GM23338 (cell line): ENCODE measurements around the gene LIMA1. TPM values are rescaled to one million over a fixed set of nuclear protein-coding genes. Genes with fewer than 3 reads are reported as not detected.

Experiments
- ATAC-seq: fragments of 200-7000 bp; cut with Tn5 transposase; 3 replicates; pipeline ENCODE4 v1.9.1; 2020
- DNase-seq: peaks from one replicate; pipeline ENCODE4 v3.0.0-alpha.2; 2015; ENCODE audit warnings: low spot score
- H2AFZ ChIP-seq: fragments of 200-600 bp; sonication (generic); 2 replicates; pipeline ENCODE4 v1.8.0; 2016; ENCODE audit warnings: antibody characterized with exemption, mild to moderate bottlenecking, moderate library complexity
- H3F3A ChIP-seq: fragments of 200-600 bp; sonication (generic); replicated peaks from 2 replicates; pipeline ENCODE4 v1.8.0; 2017; ENCODE audit warnings: antibody characterized with exemption, mixed run types, low read depth
- H3K27ac ChIP-seq: fragments of 200-600 bp; sonication (generic); 2 replicates; pipeline ENCODE4 v1.6.1; 2016; ENCODE audit warnings: low read depth
- H3K27me3 ChIP-seq: fragments of 200-600 bp; sonication (generic); 2 replicates; pipeline ENCODE4 v1.8.0; 2016; ENCODE audit warnings: mild to moderate bottlenecking, mixed run types, moderate library complexity; ENCODE audit not compliant: insufficient read depth
- H3K36me3 ChIP-seq: fragments of 200-600 bp; sonication (generic); 2 replicates; pipeline ENCODE4 v1.8.0; 2016; ENCODE audit warnings: mild to moderate bottlenecking; ENCODE audit not compliant: insufficient read depth
- H3K4me1 ChIP-seq: fragments of 200-600 bp; sonication (generic); 2 replicates; pipeline ENCODE4 v1.8.0; 2016; ENCODE audit warnings: mild to moderate bottlenecking, moderate library complexity; ENCODE audit not compliant: insufficient read depth
- H3K4me2 ChIP-seq: fragments of 200-600 bp; sonication (generic); 2 replicates; pipeline ENCODE4 v1.7.1; 2017; ENCODE audit warnings: mixed run types
- H3K4me3 ChIP-seq: fragments of 200-600 bp; sonication (generic); 2 replicates; pipeline ENCODE4 v1.6.1; 2016; ENCODE audit warnings: mixed run types
- H3K79me2 ChIP-seq: fragments of 200-600 bp; sonication (generic); replicated peaks from 2 replicates; pipeline ENCODE4 v1.8.0; 2017; ENCODE audit warnings: mild to moderate bottlenecking; ENCODE audit not compliant: insufficient read depth
- H3K9me2 ChIP-seq: fragments of 200-600 bp; sonication (generic); 2 replicates; pipeline ENCODE4 v1.8.0; 2017; ENCODE audit not compliant: insufficient read depth
- H4K20me1 ChIP-seq: fragments of 200-600 bp; sonication (generic); replicated peaks from 2 replicates; pipeline ENCODE4 v1.8.0; 2017; ENCODE audit warnings: mild to moderate bottlenecking; ENCODE audit not compliant: insufficient read depth
- H3K27ac Mint-ChIP-seq: 2 replicates; pipeline ENCODE4 v1.8.0; 2020; ENCODE audit warnings: inconsistent platforms, mild to moderate bottlenecking, moderate library complexity, mixed read lengths
- H3K27me3 Mint-ChIP-seq: 3 replicates; pipeline ENCODE4 v1.8.0; 2022; ENCODE audit warnings: low read depth, mild to moderate bottlenecking, moderate library complexity, mixed read lengths, inconsistent platforms; ENCODE audit not compliant: insufficient read depth, poor library complexity
- H3K36me3 Mint-ChIP-seq: 3 replicates; pipeline ENCODE4 v1.8.0; 2021; ENCODE audit warnings: low read depth, mild to moderate bottlenecking, inconsistent platforms, moderate library complexity, mixed read lengths
- H3K4me1 Mint-ChIP-seq: 3 replicates; pipeline ENCODE4 v1.8.0; 2020; ENCODE audit warnings: mild to moderate bottlenecking, inconsistent platforms, mixed read lengths
- H3K4me3 Mint-ChIP-seq: 3 replicates; pipeline ENCODE4 v1.8.0; 2021; ENCODE audit warnings: moderate library complexity, mild to moderate bottlenecking, inconsistent platforms, mixed read lengths
- H3K9me3 Mint-ChIP-seq: 3 replicates; pipeline ENCODE4 v1.8.0; 2020; ENCODE audit warnings: moderate library complexity, mild to moderate bottlenecking, inconsistent platforms, mixed read lengths
- CTCF ChIP-seq, 2 experiments: fragments of 200-600 bp in 1 of 2; sonication (generic) in 1 of 2; conservative IDR thresholded peaks; 2 replicates each; pipeline versions ENCODE4 v1.5.1 to v1.6.1; 2016 to 2017; ENCODE audit warnings: antibody characterized with exemption in 2 of 2, low read depth in 2 of 2, mild to moderate bottlenecking in 2 of 2, moderate library complexity in 1 of 2
- ETS1 ChIP-seq: IDR thresholded peaks from 2 replicates; pipeline ENCODE4 v1.6.1; 2016; ENCODE audit warnings: antibody characterized with exemption
- EZH2phosphoT487 ChIP-seq: fragments of 200-600 bp; sonication (generic); IDR thresholded peaks from one replicate; pipeline ENCODE4 v1.8.1; 2018; ENCODE audit warnings: antibody characterized with exemption; ENCODE audit not compliant: unreplicated experiment
- NANOG ChIP-seq: IDR thresholded peaks from 2 replicates; pipeline ENCODE4 v1.6.1; 2016; ENCODE audit warnings: antibody characterized with exemption, borderline replicate concordance
- REST ChIP-seq: IDR thresholded peaks from one replicate; pipeline ENCODE4 v1.6.1; 2018; ENCODE audit warnings: antibody characterized with exemption; ENCODE audit not compliant: unreplicated experiment
- STAT1 ChIP-seq: IDR thresholded peaks from one replicate; pipeline ENCODE4 v1.6.1; 2016; ENCODE audit warnings: antibody characterized with exemption; ENCODE audit not compliant: unreplicated experiment
- ZNF114 ChIP-seq: fragments of 250-450 bp; sonication (Bioruptor Pico); IDR thresholded peaks from 2 replicates; pipeline ENCODE4 v1.5.0; 2020; ENCODE audit warnings: mild to moderate bottlenecking, moderate library complexity
- ZNF331 ChIP-seq: fragments of 250-450 bp; sonication (Bioruptor Pico); IDR thresholded peaks from 2 replicates; pipeline ENCODE4 v1.5.0; 2020; ENCODE audit warnings: low read depth, mild to moderate bottlenecking, moderate library complexity
- ZNF462 ChIP-seq: fragments of 250-450 bp; sonication (Bioruptor Pico); IDR thresholded peaks from 2 replicates; pipeline ENCODE4 v1.5.0; 2020; ENCODE audit warnings: mild to moderate bottlenecking, moderate library complexity
- polyA plus RNA-seq: library from polyadenylated mRNA; unstranded; fragments of >200 nt; fragmentation: Nextera tagmentation; extraction: Ambion mirVana; gene quantifications from 2 replicates; pipeline ENCODE4 v1.2.1, GENCODE V29; 2016
- total RNA-seq: library from RNA; depleted of rRNA; stranded (reverse); fragments of >200 nt; shearing (Covaris generic); gene quantifications from 2 replicates; pipeline ENCODE4 v1.2.3, GENCODE V29; 2014

LIMA1 gene
- total and polyA plus RNA-seq, 2 experiments from 2014 or later = 27.7 to 29.6 TPM

GRCh38 chr12:50309950-50310349, 26.6 kb upstream of the LIMA1 start (continued):
- TF ChIP-seq REST = no peak
- no peak for TF ChIP-seq EZH2phosphoT487

GRCh38 chr12:50302686-50303085, 19.4 kb upstream of the LIMA1 start:
- Histone ChIP-seq H3K9me2 (no peaks in the 10 kb centered on the region), H3K79me2 (no peaks in the 10 kb centered on the region), H4K20me1 (no peaks in the 10 kb centered on the region), H3K27me3 (no peaks in the 10 kb centered on the region), H3K4me1 (no peaks in the 10 kb centered on the region), H2AFZ (no peak overlapping the region), H3K4me2 (no peak overlapping the region), H3F3A (no peaks in the 10 kb centered on the region), H3K27ac (no peak overlapping the region), H3K36me3 (no peaks in the 10 kb centered on the region), H3K4me3 (no peak overlapping the region)
- H3K36me3 Mint-ChIP-seq = no peaks in the 10 kb centered on the region
- H3K4me3 Mint-ChIP-seq = no peak overlapping the region
- no peaks in the 10 kb centered on the region for H3K9me3 Mint-ChIP-seq
- H3K27ac Mint-ChIP-seq = no peak overlapping the region
- no peaks in the 10 kb centered on the region for H3K4me1 Mint-ChIP-seq
- H3K27me3 Mint-ChIP-seq = peaks cover 2% of the 10 kb centered on the region
- ATAC-seq (no peak), DNase-seq (no peak)
- TF ChIP-seq EZH2phosphoT487 (no peak), ZNF114 (CRISPR knock-in tag) (no peak), ETS1 (no peak), NANOG (no peak), CTCF (conservative IDR thresholded peaks at IDR 0.05; ENCODE audit: low read depth in 2 of 2) (no peak), ZNF462 (CRISPR knock-in tag) (no peak), REST (no peak), ZNF331 (CRISPR knock-in tag) (no peak), STAT1 (no peak)
